HepG2 (cell line): Measurements from ENCODE around the gene LLGL2. TPM values are rescaled to one million over a fixed set of nuclear protein-coding genes. Genes with fewer than 3 reads are reported as not detected.

Experiments used
- ATAC-seq: fragments of 200-7000 bp; cut with Tn5 transposase; 3 replicates; pipeline ENCODE4 v1.9.1; 2020; ENCODE audit warnings: mild to moderate bottlenecking, moderate library complexity
- BruUV-seq: library from RNA; stranded (reverse); fragments of 400-500 nt; replicated peaks from 2 replicates; lab custom pipeline; 2021; lab: Mats Ljungman, UMichigan
- CTCF ChIA-PET: fragments of 300-600 bp; formaldehyde crosslinking; extraction: SDS; loops from one replicate; lab custom pipeline; 2021; ENCODE audit warnings: low total read pairs, inconsistent platforms, low intra/inter-chr PET ratio; lab: Yijun Ruan, JAX
- POLR2A ChIA-PET: fragments of 350-600 bp; sonication (Branson Sonifier 250); formaldehyde crosslinking; loops from one replicate; lab custom pipeline; 2020; ENCODE audit warnings: antibody characterized with exemption, inconsistent platforms; lab: Yijun Ruan, JAX
- DNase-seq: peaks from one replicate; pipeline ENCODE4 v3.0.0-alpha.2; 2015; ENCODE audit warnings: low spot score
- FAIRE-seq: peaks from 3 replicates; lab custom pipeline; 2011; peaks lifted over from hg19 to GRCh38; lab: Jason Lieb, UNC
- H2AFZ ChIP-seq: one replicate; pipeline ENCODE4 v1.6.1; 2011; ENCODE audit warnings: low read length, inconsistent platforms
- H3K27ac ChIP-seq: fragments of 300-600 bp; 3 replicates; pipeline ENCODE4 v1.8.0; 2011; ENCODE audit warnings: mixed run types, mild to moderate bottlenecking, mixed read lengths, low read length, inconsistent platforms; ENCODE audit not compliant: insufficient read depth; ENCODE audit errors: extremely low read length
- H3K27me3 ChIP-seq, 2 experiments: fragments of 200-600 bp in 1 of 2; 2 replicates in 1 of 2; 3 replicates in 1 of 2; pipeline versions ENCODE4 v1.6.0 to v1.8.0; 2011; ENCODE audit warnings: low read length in 2 of 2, mild to moderate bottlenecking in 2 of 2, moderate library complexity in 2 of 2, inconsistent platforms in 1 of 2; ENCODE audit not compliant: insufficient read depth in 2 of 2, control insufficient read depth in 1 of 2
- H3K36me3 ChIP-seq, 2 experiments: fragments of 200-600 bp in 1 of 2; replicated peaks in 1 of 2; 2 replicates in 1 of 2; 3 replicates in 1 of 2; pipeline versions ENCODE4 v1.5.1 to v1.8.0; 2011; ENCODE audit warnings: low read length in 2 of 2, inconsistent platforms in 1 of 2; ENCODE audit not compliant: insufficient read depth in 2 of 2, control insufficient read depth in 1 of 2
- H3K4me1 ChIP-seq: 2 replicates; pipeline ENCODE4 v1.5.1; 2012; ENCODE audit warnings: low read length, inconsistent platforms; ENCODE audit not compliant: insufficient read depth
- H3K4me2 ChIP-seq: 2 replicates; pipeline ENCODE4 v1.6.0; 2011; ENCODE audit warnings: low read depth, low read length, inconsistent platforms
- H3K4me3 ChIP-seq, 3 experiments: fragments of 200-600 bp in 1 of 3; sonication (generic), shearing (Covaris generic) in 1 of 3; replicated peaks in 1 of 3; 2 replicates each; pipeline ENCODE4 v1.5.1; 2011 to 2016; ENCODE audit warnings: low read length in 3 of 3, inconsistent platforms in 2 of 3, low read depth in 2 of 3, mild to moderate bottlenecking in 2 of 3, control low read depth in 1 of 3, mixed read lengths in 1 of 3; ENCODE audit not compliant: insufficient read depth in 1 of 3
- H3K79me2 ChIP-seq: one replicate; pipeline ENCODE4 v1.6.1; 2011; ENCODE audit warnings: low read length, inconsistent platforms; ENCODE audit not compliant: insufficient read depth
- H3K9ac ChIP-seq: 2 replicates; pipeline ENCODE4 v1.6.0; 2011; ENCODE audit warnings: mild to moderate bottlenecking, low read depth, low read length, inconsistent platforms; ENCODE audit not compliant: insufficient read depth
- H3K9me3 ChIP-seq: 2 replicates; pipeline ENCODE4 v1.5.1; 2012; ENCODE audit warnings: mild to moderate bottlenecking, low read length
- H4K20me1 ChIP-seq: 2 replicates; pipeline ENCODE4 v1.6.0; 2011; ENCODE audit warnings: inconsistent platforms, mild to moderate bottlenecking, low read length, moderate library complexity; ENCODE audit not compliant: insufficient read depth
- ELF3 ChIP-seq: IDR thresholded peaks from 2 replicates; pipeline ENCODE4 v1.6.1; 2016; ENCODE audit warnings: missing genetic modification reagents, missing compliant biosample characterization
- IRF2 ChIP-seq: IDR thresholded peaks from 2 replicates; pipeline ENCODE4 v1.6.1; 2018; ENCODE audit warnings: missing genetic modification reagents, missing compliant biosample characterization
- JUNB ChIP-seq: sonication (generic); formaldehyde crosslinking; IDR thresholded peaks from 2 replicates; pipeline ENCODE4 v1.8.0; 2022; ENCODE audit warnings: missing genetic modification reagents, mild to moderate bottlenecking, borderline replicate concordance
- MAFK ChIP-seq, 2 experiments: IDR thresholded peaks in 1 of 2; conservative IDR thresholded peaks in 1 of 2; 2 replicates each; pipeline ENCODE4 v1.6.1; 2011; ENCODE audit warnings: improper control_type of control experiment in 2 of 2, low read length in 2 of 2
- NONO ChIP-seq, 2 experiments: fragments of 450-650 bp in 1 of 2; sonication (generic) in 1 of 2; formaldehyde crosslinking in 1 of 2; IDR thresholded peaks in 1 of 2; conservative IDR thresholded peaks in 1 of 2; 2 replicates each; pipeline versions ENCODE4 v1.6.1 to v1.8.0; 2017 to 2022; ENCODE audit warnings: mild to moderate bottlenecking in 1 of 2, missing genetic modification reagents in 1 of 2, moderate library complexity in 1 of 2
- SP4 ChIP-seq: sonication (generic); formaldehyde crosslinking; IDR thresholded peaks from 2 replicates; pipeline ENCODE4 v1.8.1; 2023; ENCODE audit warnings: mild to moderate bottlenecking, missing genetic modification reagents
- ZMYM3 ChIP-seq: sonication (generic); formaldehyde crosslinking; IDR thresholded peaks from 2 replicates; pipeline ENCODE4 v1.5.1; 2020; ENCODE audit warnings: mild to moderate bottlenecking, missing genetic modification reagents
- WGBS: methylation state at CpG from one replicate; pipeline ENCODE4 v1.1.6; 2017; ENCODE audit warnings: low lambda C conversion rate; 5-methylcytosine and 5-hydroxymethylcytosine counted together
- in situ Hi-C: cut with HindIII; loops from 2 replicates; pipeline ENCODE4 v1.10.0; 2017; ENCODE audit warnings: low pct_unique_long_range_greater_than_20kb; ENCODE audit not compliant: extremely low pct_ligation_motif_present
- intact Hi-C: fragments of 100-400 bp; cut with micrococcal nuclease; formaldehyde crosslinking; loops from one replicate; pipeline ENCODE4 v1.10.0; 2022; ENCODE audit not compliant: unreplicated experiment
- polyA plus RNA-seq, 8 experiments: library from polyadenylated mRNA; depleted of rRNA in 3 of 8; stranded (reverse) in 7 of 8; unstranded in 1 of 8; fragments of >200 nt; fragmentation: Illumina TruSeq in 4 of 8; extraction: Trizol in 4 of 8; gene quantifications; 2 replicates each; pipeline versions ENCODE4 v1.2.1 to v1.2.3, GENCODE V29; 2011 to 2016; ENCODE audit warnings: low read depth in 4 of 8, missing spikeins in 1 of 8, mixed read lengths in 1 of 8; ENCODE audit not compliant: insufficient read depth in 1 of 8
- total RNA-seq, 5 experiments: library from RNA; depleted of rRNA; stranded (reverse); fragments of >200 nt; fragmentation: Illumina TruSeq; extraction: Trizol; gene quantifications; 2 replicates each; pipeline ENCODE4 v1.2.3, GENCODE V29; 2016; ENCODE audit warnings: low read depth in 1 of 5
- TF ChIP-seq, protein P1 (sequence below): sonication (generic); formaldehyde crosslinking; IDR thresholded peaks from 2 replicates; pipeline ENCODE4 v1.5.0; 2020; ENCODE audit warnings: mild to moderate bottlenecking, missing genetic modification reagents
- TF ChIP-seq, protein P2 (sequence below): sonication (generic); formaldehyde crosslinking; IDR thresholded peaks from 2 replicates; pipeline ENCODE4 v1.5.1; 2020; ENCODE audit warnings: mild to moderate bottlenecking, moderate library complexity, missing genetic modification reagents
- TF ChIP-seq, protein P3 (sequence below): sonication (generic); formaldehyde crosslinking; conservative IDR thresholded peaks from 2 replicates; pipeline ENCODE4 v1.4.0; 2020; ENCODE audit warnings: missing genetic modification reagents

LLGL2 gene
- total and polyA plus RNA-seq, 2 of the 13 experiments (the other 11 are each of a cell fraction or from before 2014, with no cell fraction given): 83.0 to 86.7 TPM

DNA sequence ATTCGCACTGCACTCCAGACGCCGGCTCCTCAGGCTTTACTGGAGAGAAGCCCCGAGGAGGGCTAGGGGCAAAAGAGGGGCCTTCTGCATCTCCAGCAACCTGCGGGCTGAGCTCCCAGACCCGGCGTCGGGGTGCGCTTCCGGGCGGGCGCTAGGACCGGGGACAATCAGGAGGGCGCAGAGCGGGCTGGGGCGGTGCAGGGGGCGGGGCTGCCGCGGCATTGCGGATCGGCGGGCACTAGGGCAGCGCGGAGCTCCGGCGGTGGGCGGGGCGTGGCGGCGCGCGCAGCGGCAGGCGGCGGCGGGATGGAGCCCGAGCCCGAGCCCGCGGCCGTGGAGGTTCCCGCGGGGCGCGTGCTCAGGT lies 9.3 kb upstream of the LLGL2 start, which contains the start of gene TSEN54 (continued):
- TF ChIP-seq, protein P1, sequence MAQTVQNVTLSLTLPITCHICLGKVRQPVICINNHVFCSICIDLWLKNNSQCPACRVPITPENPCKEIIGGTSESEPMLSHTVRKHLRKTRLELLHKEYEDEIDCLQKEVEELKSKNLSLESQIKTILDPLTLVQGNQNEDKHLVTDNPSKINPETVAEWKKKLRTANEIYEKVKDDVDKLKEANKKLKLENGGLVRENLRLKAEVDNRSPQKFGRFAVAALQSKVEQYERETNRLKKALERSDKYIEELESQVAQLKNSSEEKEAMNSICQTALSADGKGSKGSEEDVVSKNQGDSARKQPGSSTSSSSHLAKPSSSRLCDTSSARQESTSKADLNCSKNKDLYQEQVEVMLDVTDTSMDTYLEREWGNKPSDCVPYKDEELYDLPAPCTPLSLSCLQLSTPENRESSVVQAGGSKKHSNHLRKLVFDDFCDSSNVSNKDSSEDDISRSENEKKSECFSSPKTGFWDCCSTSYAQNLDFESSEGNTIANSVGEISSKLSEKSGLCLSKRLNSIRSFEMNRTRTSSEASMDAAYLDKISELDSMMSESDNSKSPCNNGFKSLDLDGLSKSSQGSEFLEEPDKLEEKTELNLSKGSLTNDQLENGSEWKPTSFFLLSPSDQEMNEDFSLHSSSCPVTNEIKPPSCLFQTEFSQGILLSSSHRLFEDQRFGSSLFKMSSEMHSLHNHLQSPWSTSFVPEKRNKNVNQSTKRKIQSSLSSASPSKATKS (CRISPR knock-in tag): 0 out of 2 replicates have a peak, but pooled peaks have one; percentile 94
- TF ChIP-seq IRF2 (CRISPR knock-in tag) (no peak), NONO (IDR thresholded peaks at IDR 0.05) (no peak), NONO (CRISPR knock-in tag; conservative IDR thresholded peaks at IDR 0.05) (peak; percentile 89), ZMYM3 (CRISPR knock-in tag) (peak; percentile 94)
- TF ChIP-seq, protein P2, sequence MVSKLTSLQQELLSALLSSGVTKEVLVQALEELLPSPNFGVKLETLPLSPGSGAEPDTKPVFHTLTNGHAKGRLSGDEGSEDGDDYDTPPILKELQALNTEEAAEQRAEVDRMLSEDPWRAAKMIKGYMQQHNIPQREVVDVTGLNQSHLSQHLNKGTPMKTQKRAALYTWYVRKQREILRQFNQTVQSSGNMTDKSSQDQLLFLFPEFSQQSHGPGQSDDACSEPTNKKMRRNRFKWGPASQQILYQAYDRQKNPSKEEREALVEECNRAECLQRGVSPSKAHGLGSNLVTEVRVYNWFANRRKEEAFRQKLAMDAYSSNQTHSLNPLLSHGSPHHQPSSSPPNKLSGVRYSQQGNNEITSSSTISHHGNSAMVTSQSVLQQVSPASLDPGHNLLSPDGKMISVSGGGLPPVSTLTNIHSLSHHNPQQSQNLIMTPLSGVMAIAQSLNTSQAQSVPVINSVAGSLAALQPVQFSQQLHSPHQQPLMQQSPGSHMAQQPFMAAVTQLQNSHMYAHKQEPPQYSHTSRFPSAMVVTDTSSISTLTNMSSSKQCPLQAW (CRISPR knock-in tag): peak; percentile 66

DNA sequence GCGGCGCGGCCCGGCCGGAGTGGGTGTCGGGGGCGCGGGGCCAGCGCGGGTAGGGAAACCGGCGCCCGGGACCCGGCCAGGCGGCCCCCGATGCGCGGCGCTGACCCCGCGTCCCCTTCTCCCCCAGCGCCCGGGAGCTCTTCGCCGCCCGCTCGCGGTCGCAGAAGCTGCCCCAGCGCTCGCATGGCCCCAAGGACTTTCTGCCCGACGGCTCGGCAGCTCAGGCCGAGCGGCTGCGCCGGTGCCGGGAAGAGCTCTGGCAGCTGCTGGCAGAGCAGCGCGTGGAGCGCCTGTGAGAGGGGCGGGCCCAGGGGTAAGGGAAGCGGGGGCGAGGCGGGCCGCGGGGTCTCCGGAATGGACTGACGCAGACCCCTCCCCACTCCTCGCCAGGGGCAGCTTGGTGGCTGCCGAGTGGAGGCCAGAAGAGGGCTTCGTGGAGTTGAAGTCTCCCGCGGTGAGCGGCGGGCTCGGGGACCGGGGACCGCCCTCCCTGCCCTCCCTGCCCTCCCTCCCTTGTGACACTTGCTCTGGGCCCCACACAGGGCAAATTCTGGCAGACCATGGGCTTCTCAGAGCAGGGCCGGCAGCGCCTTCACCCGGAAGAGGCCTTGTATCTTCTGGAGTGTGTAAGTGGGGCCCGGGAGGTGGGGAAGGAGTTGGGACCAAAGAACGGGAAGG lies 8.7 kb upstream of the LLGL2 start:
- FAIRE-seq: no peak
- Histone ChIP-seq H3K4me3 (peak overlapping the region; percentile 68 to 93 (median 79)), H4K20me1 (0 out of 2 replicates have a peak, but pooled peaks cover 4% of the 10 kb centered on the region), H3K4me1 (peaks cover 42% of the 10 kb centered on the region), H3K9me3 (no peaks in the 10 kb centered on the region), H3K36me3 (peaks cover 7 to 15% of the 10 kb centered on the region in 2 experiments; a peak in 4 of 5 replicates), H3K27me3 (no peaks in the 10 kb centered on the region; a peak in 1 of 5 replicates), H3K4me2 (peak overlapping the region; percentile 90), H3K79me2 (peaks cover 10% of the 10 kb centered on the region), H3K9ac (peak overlapping the region; percentile 64), H3K27ac (peak overlapping the region; percentile 41), H2AFZ (no peak overlapping the region)
- peak; percentile 1; the same call in 1 of the 3 replicates for ATAC-seq
- no peak for DNase-seq
- ChIA-PET POLR2A (interaction anchor here (0.5 to 2.5 kb wide), 26 partner anchors 8 to 339 kb away, joined by 3 to 29 read pairs (median 4); partner anchors contain the start of genes GALK1, GGA3, GRB2 and LLGL2), CTCF (interaction anchor here (1.4 to 3.1 kb wide), 4 partner anchors 8 to 91 kb away, joined by 7 to 26 read pairs (median 16); partner anchors contain the start of gene LLGL2)
- in situ Hi-C loops: no loop called here
- no TSS peak for BruUV-seq
- intact Hi-C loops: loop anchor here (1.0 kb wide), 1 partner anchor 9 kb away; the partner anchor contains the start of gene LLGL2
- 0% methylated on average over 5 of the region's 65 CpGs for WGBS
- TF ChIP-seq, protein P2 (CRISPR knock-in tag): no peak
- TF ChIP-seq MAFK (conservative IDR thresholded peaks at IDR 0.05 in 1 of 2, IDR thresholded peaks at IDR 0.05 in 1 of 2; ENCODE audit: low read length in 2 of 2) (no peak), SP4 (no peak), ELF3 (no peak), JUNB (CRISPR knock-in tag) (no peak)
- TF ChIP-seq, protein P3, sequence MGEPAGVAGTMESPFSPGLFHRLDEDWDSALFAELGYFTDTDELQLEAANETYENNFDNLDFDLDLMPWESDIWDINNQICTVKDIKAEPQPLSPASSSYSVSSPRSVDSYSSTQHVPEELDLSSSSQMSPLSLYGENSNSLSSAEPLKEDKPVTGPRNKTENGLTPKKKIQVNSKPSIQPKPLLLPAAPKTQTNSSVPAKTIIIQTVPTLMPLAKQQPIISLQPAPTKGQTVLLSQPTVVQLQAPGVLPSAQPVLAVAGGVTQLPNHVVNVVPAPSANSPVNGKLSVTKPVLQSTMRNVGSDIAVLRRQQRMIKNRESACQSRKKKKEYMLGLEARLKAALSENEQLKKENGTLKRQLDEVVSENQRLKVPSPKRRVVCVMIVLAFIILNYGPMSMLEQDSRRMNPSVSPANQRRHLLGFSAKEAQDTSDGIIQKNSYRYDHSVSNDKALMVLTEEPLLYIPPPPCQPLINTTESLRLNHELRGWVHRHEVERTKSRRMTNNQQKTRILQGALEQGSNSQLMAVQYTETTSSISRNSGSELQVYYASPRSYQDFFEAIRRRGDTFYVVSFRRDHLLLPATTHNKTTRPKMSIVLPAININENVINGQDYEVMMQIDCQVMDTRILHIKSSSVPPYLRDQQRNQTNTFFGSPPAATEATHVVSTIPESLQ (CRISPR knock-in tag): no peak
